Measurements from ENCODE around the gene CCL4L2.
"Not testable (repeated sequence)": the region's sequence is repeated elsewhere in the genome, so short reads cannot be mapped to it uniquely, and the experiment has no call there.

CCL4L2 gene

DNA sequence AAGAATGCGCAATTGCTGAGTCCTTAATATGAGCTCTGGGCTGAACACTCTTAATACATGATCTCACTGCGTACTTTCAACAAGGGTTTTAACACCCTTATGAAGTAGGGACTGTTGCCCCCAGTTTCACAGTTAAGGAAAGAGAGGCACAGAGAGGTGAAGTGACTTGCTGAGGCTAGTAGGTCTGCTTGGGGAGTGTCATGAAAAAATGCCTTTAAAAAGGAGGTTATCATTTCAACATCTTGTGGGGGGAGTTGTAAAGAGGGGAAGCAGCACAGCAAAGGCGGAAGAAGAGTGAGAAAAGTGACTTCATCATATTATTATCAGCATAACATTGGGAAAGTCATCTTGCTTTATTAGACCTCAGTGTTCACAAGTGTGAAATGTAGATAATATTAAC is 2.1 kb downstream of the CCL4L2 start:
- H3K4me3 ChIP-seq (ENCODE audit: low read depth, low read length): no peak overlapping the region
- TF ChIP-seq, protein P1, sequence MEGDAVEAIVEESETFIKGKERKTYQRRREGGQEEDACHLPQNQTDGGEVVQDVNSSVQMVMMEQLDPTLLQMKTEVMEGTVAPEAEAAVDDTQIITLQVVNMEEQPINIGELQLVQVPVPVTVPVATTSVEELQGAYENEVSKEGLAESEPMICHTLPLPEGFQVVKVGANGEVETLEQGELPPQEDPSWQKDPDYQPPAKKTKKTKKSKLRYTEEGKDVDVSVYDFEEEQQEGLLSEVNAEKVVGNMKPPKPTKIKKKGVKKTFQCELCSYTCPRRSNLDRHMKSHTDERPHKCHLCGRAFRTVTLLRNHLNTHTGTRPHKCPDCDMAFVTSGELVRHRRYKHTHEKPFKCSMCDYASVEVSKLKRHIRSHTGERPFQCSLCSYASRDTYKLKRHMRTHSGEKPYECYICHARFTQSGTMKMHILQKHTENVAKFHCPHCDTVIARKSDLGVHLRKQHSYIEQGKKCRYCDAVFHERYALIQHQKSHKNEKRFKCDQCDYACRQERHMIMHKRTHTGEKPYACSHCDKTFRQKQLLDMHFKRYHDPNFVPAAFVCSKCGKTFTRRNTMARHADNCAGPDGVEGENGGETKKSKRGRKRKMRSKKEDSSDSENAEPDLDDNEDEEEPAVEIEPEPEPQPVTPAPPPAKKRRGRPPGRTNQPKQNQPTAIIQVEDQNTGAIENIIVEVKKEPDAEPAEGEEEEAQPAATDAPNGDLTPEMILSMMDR (IDR thresholded peaks at IDR 0.05; ENCODE audit: low read depth, low read length, missing control alignments): no peak
- DNase-seq (ENCODE audit: low read depth): no peak
- in situ Hi-C loops (cut with HindIII; ENCODE audit: low sequenced_read_pairs): loop anchor here (25.0 kb wide), 2 partner anchors 101 to 274 kb away; partner anchors contain the start of genes CCL4 and ZNHIT3

- no peak overlapping the region for H3K4me3 ChIP-seq (ENCODE audit: low read depth, low read length)
- no peak for DNase-seq (ENCODE audit: low read depth)
- TF ChIP-seq, protein P1 (IDR thresholded peaks at IDR 0.05; ENCODE audit: low read depth, low read length, missing control alignments): no peak
- in situ Hi-C loops (cut with HindIII; ENCODE audit: low sequenced_read_pairs): loop anchor here (25.0 kb wide), 2 partner anchors 101 to 274 kb away; partner anchors contain the start of genes CCL4 and ZNHIT3
Observed at GRCh38 chr17:36213695-36214094, 2.8 kb downstream of the CCL4L2 start.

GRCh38 chr17:36214918-36215317 is 4.1 kb downstream of the CCL4L2 start:
- DNase-seq (ENCODE audit: low read depth): no peak
- H3K4me3 ChIP-seq (ENCODE audit: low read depth, low read length): no peak overlapping the region
- TF ChIP-seq, protein P1 (IDR thresholded peaks at IDR 0.05; ENCODE audit: low read depth, low read length, missing control alignments): no peak
- in situ Hi-C loops (cut with HindIII; ENCODE audit: low sequenced_read_pairs): loop anchor here (25.0 kb wide), 2 partner anchors 103 to 272 kb away; partner anchors contain the start of genes CCL4 and ZNHIT3

GRCh38 chr17:36215406-36216308 is 4.8 kb downstream of the CCL4L2 start:
- not testable (repeated sequence) for H3K4me3 ChIP-seq (ENCODE audit: low read depth, low read length); DNase-seq (ENCODE audit: low read depth)
- in situ Hi-C loops (cut with HindIII; ENCODE audit: low sequenced_read_pairs): loop anchor here (25.0 kb wide), 2 partner anchors 103 to 272 kb away; partner anchors contain the start of genes CCL4 and ZNHIT3

DNA sequence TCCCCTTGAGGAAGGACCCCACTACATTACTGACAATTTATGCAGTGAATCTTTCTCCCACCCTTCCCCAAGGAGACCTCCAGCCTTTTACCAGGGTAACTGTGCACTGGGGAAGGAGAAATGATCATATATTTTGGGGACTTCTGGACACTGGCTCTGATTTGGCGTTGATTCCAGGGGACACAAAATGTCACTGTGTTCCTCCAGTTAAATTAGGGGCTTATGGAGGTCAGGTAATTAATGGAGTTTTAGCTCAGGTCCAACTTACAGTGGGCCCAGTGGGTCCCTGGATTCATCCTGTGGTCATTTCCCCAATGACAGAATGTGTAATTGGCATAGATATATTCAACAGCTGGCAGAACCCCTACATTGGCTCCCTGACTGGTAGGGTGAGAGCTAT is 8.7 kb downstream of the CCL4L2 start:
- in situ Hi-C loops (cut with HindIII; ENCODE audit: low sequenced_read_pairs): loop anchor here (25.0 kb wide), 2 partner anchors 107 to 268 kb away; partner anchors contain the start of genes CCL4 and ZNHIT3
- DNase-seq (ENCODE audit: low read depth); H3K4me3 ChIP-seq (ENCODE audit: low read depth, low read length): not testable (repeated sequence)

GRCh38 chr17:36220737-36221580 is 10.1 kb downstream of the CCL4L2 start:
- DNase-seq (ENCODE audit: low read depth); H3K4me3 ChIP-seq (ENCODE audit: low read depth, low read length): not testable (repeated sequence)
- in situ Hi-C loops (cut with HindIII; ENCODE audit: low sequenced_read_pairs): loop anchor here (25.0 kb wide), 2 partner anchors 109 to 266 kb away; partner anchors contain the start of genes CCL4 and ZNHIT3

- in situ Hi-C loops (cut with HindIII; ENCODE audit: low sequenced_read_pairs): loop anchor here (25.0 kb wide), 2 partner anchors 109 to 266 kb away; partner anchors contain the start of genes CCL4 and ZNHIT3
- not testable (repeated sequence) for H3K4me3 ChIP-seq (ENCODE audit: low read depth, low read length); DNase-seq (ENCODE audit: low read depth)
Observed at GRCh38 chr17:36221581-36222100, 10.8 kb downstream of the CCL4L2 start.

- not testable (repeated sequence) for DNase-seq (ENCODE audit: low read depth); H3K4me3 ChIP-seq (ENCODE audit: low read depth, low read length)
- in situ Hi-C loops (cut with HindIII; ENCODE audit: low sequenced_read_pairs): loop anchor here (25.0 kb wide), 2 partner anchors 111 to 264 kb away; partner anchors contain the start of genes CCL4 and ZNHIT3
Observed at GRCh38 chr17:36222967-36223366, 12.1 kb downstream of the CCL4L2 start.

- in situ Hi-C loops (cut with HindIII; ENCODE audit: low sequenced_read_pairs); H3K4me3 ChIP-seq (ENCODE audit: low read depth, low read length); DNase-seq (ENCODE audit: low read depth): not testable (repeated sequence)
Observed at GRCh38 chr17:36229644-36230043, 18.8 kb downstream of the CCL4L2 start.

- in situ Hi-C loops (cut with HindIII; ENCODE audit: low sequenced_read_pairs); DNase-seq (ENCODE audit: low read depth); H3K4me3 ChIP-seq (ENCODE audit: low read depth, low read length): not testable (repeated sequence)
Observed at GRCh38 chr17:36242046-36242445, 31.2 kb downstream of the CCL4L2 start.
